WTC11 (cell line): ENCODE data around the gene BBS2. TPM values are rescaled to one million over a fixed set of nuclear protein-coding genes. Genes with fewer than 3 reads are reported as not detected.

Experiments
- ATAC-seq: fragments of 200-7000 bp; cut with Tn5 transposase; 2 replicates; pipeline ENCODE4 v1.10.0; 2021; ENCODE audit warnings: mild to moderate bottlenecking, moderate library complexity
- CTCF ChIA-PET: fragments of 300-600 bp; sonication (Branson Sonifier 250); formaldehyde crosslinking; loops from one replicate; lab custom pipeline; 2021; ENCODE audit warnings: antibody characterized with exemption; lab: Charles Lee
- POLR2A ChIA-PET: fragments of 350-600 bp; sonication (Branson Sonifier 250); formaldehyde crosslinking; loops from one replicate; lab custom pipeline; 2021; ENCODE audit warnings: antibody characterized with exemption; lab: Charles Lee
- DNase-seq: peaks from one replicate; pipeline ENCODE4 v3.0.0; 2021; ENCODE audit warnings: low spot score
- H3K27ac Mint-ChIP-seq: 2 replicates; pipeline ENCODE4 v1.8.0; 2021; ENCODE audit warnings: mixed read lengths
- H3K27me3 Mint-ChIP-seq: 2 replicates; pipeline ENCODE4 v1.8.0; 2021; ENCODE audit warnings: low read depth, mild to moderate bottlenecking, moderate library complexity, mixed read lengths
- H3K36me3 Mint-ChIP-seq: 2 replicates; pipeline ENCODE4 v1.8.0; 2021; ENCODE audit warnings: mixed read lengths
- H3K4me1 Mint-ChIP-seq: 2 replicates; pipeline ENCODE4 v1.8.0; 2022; ENCODE audit warnings: mixed read lengths
- H3K4me3 Mint-ChIP-seq: 2 replicates; pipeline ENCODE4 v1.8.0; 2021; ENCODE audit warnings: mild to moderate bottlenecking, moderate library complexity, mixed read lengths
- H3K9me3 Mint-ChIP-seq: 2 replicates; pipeline ENCODE4 v1.8.0; 2021; ENCODE audit warnings: mixed read lengths
- ATF1 ChIP-seq: sonication (generic); formaldehyde crosslinking; IDR thresholded peaks from 2 replicates; pipeline ENCODE4 v1.8.1; 2023; ENCODE audit warnings: mild to moderate bottlenecking, moderate library complexity, missing genetic modification reagents
- ATF2 ChIP-seq: sonication (generic); formaldehyde crosslinking; IDR thresholded peaks from 2 replicates; pipeline ENCODE4 v1.8.1; 2022; ENCODE audit warnings: low read depth, missing genetic modification reagents, borderline replicate concordance
- CBFB ChIP-seq: sonication (generic); formaldehyde crosslinking; IDR thresholded peaks from 2 replicates; pipeline ENCODE4 v1.8.1; 2022; ENCODE audit warnings: mild to moderate bottlenecking, low read depth, missing genetic modification reagents
- ETV6 ChIP-seq: sonication (generic); formaldehyde crosslinking; IDR thresholded peaks from 2 replicates; pipeline ENCODE4 v1.8.1; 2022; ENCODE audit warnings: mild to moderate bottlenecking, missing genetic modification reagents
- IRF2 ChIP-seq: sonication (generic); formaldehyde crosslinking; IDR thresholded peaks from 2 replicates; pipeline ENCODE4 v1.8.0; 2022; ENCODE audit warnings: low read depth, missing genetic modification reagents, borderline replicate concordance
- JUN ChIP-seq: sonication (generic); formaldehyde crosslinking; IDR thresholded peaks from 2 replicates; pipeline ENCODE4 v1.8.0; 2023; ENCODE audit warnings: mild to moderate bottlenecking, missing genetic modification reagents
- KAT7 ChIP-seq: sonication (generic); formaldehyde crosslinking; IDR thresholded peaks from 2 replicates; pipeline ENCODE4 v1.8.1; 2023; ENCODE audit warnings: missing genetic modification reagents, mild to moderate bottlenecking, borderline replicate concordance
- MAX ChIP-seq: sonication (generic); formaldehyde crosslinking; IDR thresholded peaks from 2 replicates; pipeline ENCODE4 v1.8.0; 2022; ENCODE audit warnings: mild to moderate bottlenecking, missing genetic modification reagents
- MLX ChIP-seq: sonication (generic); formaldehyde crosslinking; IDR thresholded peaks from 2 replicates; pipeline ENCODE4 v1.8.1; 2023; ENCODE audit warnings: mild to moderate bottlenecking, missing genetic modification reagents, moderate library complexity
- MYBL2 ChIP-seq: sonication (generic); formaldehyde crosslinking; IDR thresholded peaks from 2 replicates; pipeline ENCODE4 v1.8.1; 2023; ENCODE audit warnings: mild to moderate bottlenecking, moderate library complexity, missing genetic modification reagents
- NR2C2 ChIP-seq: sonication (generic); formaldehyde crosslinking; IDR thresholded peaks from 2 replicates; pipeline ENCODE4 v1.8.0; 2022; ENCODE audit warnings: mild to moderate bottlenecking, missing genetic modification reagents
- TEAD1 ChIP-seq: sonication (generic); formaldehyde crosslinking; IDR thresholded peaks from 2 replicates; pipeline ENCODE4 v1.8.0; 2022; ENCODE audit warnings: mild to moderate bottlenecking, missing genetic modification reagents
- USF2 ChIP-seq: sonication (generic); formaldehyde crosslinking; IDR thresholded peaks from 2 replicates; pipeline ENCODE4 v1.8.1; 2023; ENCODE audit warnings: mild to moderate bottlenecking, missing genetic modification reagents, moderate library complexity
- ZNF317 ChIP-seq: sonication (generic); formaldehyde crosslinking; IDR thresholded peaks from 2 replicates; pipeline ENCODE4 v1.8.1; 2023; ENCODE audit warnings: low read depth, mild to moderate bottlenecking, moderate library complexity, missing genetic modification reagents, borderline replicate concordance
- total RNA-seq: library from RNA; stranded (reverse); gene quantifications from 3 replicates; pipeline ENCODE4 v1.2.3, GENCODE V29; 2021
- TF ChIP-seq, protein P1 (sequence below): sonication (generic); formaldehyde crosslinking; IDR thresholded peaks from 2 replicates; pipeline ENCODE4 v1.8.1; 2023; ENCODE audit warnings: mild to moderate bottlenecking, missing genetic modification reagents, borderline replicate concordance
- TF ChIP-seq, protein P2 (sequence below): sonication (generic); formaldehyde crosslinking; IDR thresholded peaks from 2 replicates; pipeline ENCODE4 v1.8.0; 2022; ENCODE audit warnings: mild to moderate bottlenecking, missing genetic modification reagents
- TF ChIP-seq, protein P3 (sequence below): sonication (generic); formaldehyde crosslinking; IDR thresholded peaks from 2 replicates; pipeline ENCODE4 v1.8.1; 2023; ENCODE audit warnings: mild to moderate bottlenecking, moderate library complexity, missing genetic modification reagents

BBS2 gene
- total RNA-seq, 1 experiment from 2014 or later = 19.1 TPM

DNA sequence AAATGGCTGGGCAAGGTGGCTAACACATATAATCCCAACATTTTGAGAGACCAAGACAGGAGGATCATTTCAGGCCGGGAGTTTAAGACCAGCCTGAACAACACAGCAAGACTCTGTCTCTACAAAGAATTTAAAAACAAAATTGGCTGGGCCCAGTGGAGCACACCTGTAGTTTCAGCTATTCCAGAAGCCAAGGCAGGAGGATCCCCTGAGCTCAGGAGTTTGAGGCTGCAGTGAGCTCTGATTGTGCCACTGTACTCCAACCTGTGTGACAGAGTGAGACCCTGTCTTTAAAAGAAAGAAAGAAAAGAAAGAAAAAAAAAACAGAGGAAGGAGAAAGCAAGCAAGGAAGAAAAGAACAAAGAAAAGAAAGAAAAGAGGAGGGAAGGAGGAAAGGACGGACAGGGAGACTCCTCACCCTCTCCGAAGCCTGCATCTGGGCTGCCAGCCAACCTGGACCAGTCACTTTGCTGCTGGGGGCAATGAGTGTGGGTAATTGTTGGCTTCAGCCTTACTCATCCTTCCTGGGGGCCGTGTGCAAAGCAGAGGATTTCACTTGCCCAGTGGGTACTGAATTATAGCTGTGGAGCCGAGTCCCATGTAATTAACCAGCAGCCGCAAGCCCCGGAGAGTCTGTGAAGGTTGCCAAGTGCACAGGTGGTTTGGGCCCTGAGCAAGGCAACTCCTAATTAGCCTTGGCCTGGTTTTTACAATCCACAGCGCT, 38.4 kb upstream of the BBS2 start:
- H3K36me3 Mint-ChIP-seq = no peaks in the 10 kb centered on the region
- TF ChIP-seq MLX (no peak), ATF1 (CRISPR knock-in tag) (no peak), ATF2 (CRISPR knock-in tag) (no peak), USF2 (CRISPR knock-in tag) (no peak), KAT7 (CRISPR knock-in tag) (no peak), ZNF317 (CRISPR knock-in tag) (no peak), ETV6 (CRISPR knock-in tag) (no peak), NR2C2 (CRISPR knock-in tag) (no peak)
- H3K27ac Mint-ChIP-seq = no peak overlapping the region
- no peaks in the 10 kb centered on the region for H3K9me3 Mint-ChIP-seq
- POLR2A ChIA-PET = no interaction called here
- H3K27me3 Mint-ChIP-seq = peaks cover 5% of the 10 kb centered on the region
- H3K4me3 Mint-ChIP-seq = no peak overlapping the region
- H3K4me1 Mint-ChIP-seq = no peaks in the 10 kb centered on the region
- ATAC-seq (no peak), DNase-seq (no peak)
- CTCF ChIA-PET = interaction anchor here (1.0 to 1.3 kb wide), 2 partner anchors 11 to 42 kb away, joined by 3 to 4 read pairs; no protein-coding TSS in a partner anchor

DNA sequence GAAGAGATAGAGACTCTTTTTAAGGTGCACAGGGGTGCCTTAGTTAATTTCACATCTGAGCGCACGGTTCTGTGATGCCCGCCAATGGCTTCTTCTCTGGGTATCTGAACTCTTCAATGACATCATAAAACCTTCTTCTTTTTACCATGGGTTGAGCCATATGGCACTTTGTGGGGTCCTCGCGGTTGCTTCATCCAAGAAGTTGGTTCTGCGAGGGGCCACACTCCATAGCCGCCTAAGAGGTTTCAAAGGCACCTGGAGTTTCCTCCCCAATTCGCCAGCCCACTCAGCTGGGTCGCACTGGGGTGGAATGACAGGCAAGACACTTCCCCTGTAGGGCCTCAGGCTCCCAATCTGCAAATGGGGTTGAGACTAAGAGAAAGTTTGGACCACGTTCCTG, 34.6 kb upstream of the BBS2 start:
- no peaks in the 10 kb centered on the region for H3K36me3 Mint-ChIP-seq
- H3K27ac Mint-ChIP-seq = no peak overlapping the region
- no peak overlapping the region for H3K4me3 Mint-ChIP-seq
- ChIA-PET POLR2A (interaction anchor here (1.0 kb wide), 1 partner anchor 63 kb away, joined by 3 read pairs; no protein-coding TSS in a partner anchor), CTCF (no interaction called here)
- DNase-seq (no peak), ATAC-seq (no peak)
- peaks cover 3% of the 10 kb centered on the region; the same call in 1 of the 2 replicates for H3K4me1 Mint-ChIP-seq
- H3K27me3 Mint-ChIP-seq = peaks cover 5% of the 10 kb centered on the region; the same call in 1 of the 2 replicates
- no peaks in the 10 kb centered on the region for H3K9me3 Mint-ChIP-seq
- TF ChIP-seq TEAD1 (CRISPR knock-in tag) = no peak
- TF ChIP-seq NR2C2 (CRISPR knock-in tag) = no peak
- no peak for TF ChIP-seq IRF2 (CRISPR knock-in tag)

- Mint-ChIP-seq H3K27ac (no peak overlapping the region), H3K36me3 (no peaks in the 10 kb centered on the region), H3K4me3 (no peak overlapping the region), H3K4me1 (peaks cover 20% of the 10 kb centered on the region), H3K27me3 (peaks cover 5% of the 10 kb centered on the region; the same call in 1 of the 2 replicates), H3K9me3 (no peaks in the 10 kb centered on the region)
- ChIA-PET POLR2A (no interaction called here), CTCF (interaction anchor here (0.6 to 1.1 kb wide), 2 partner anchors 10 to 279 kb away, joined by 3 read pairs; no protein-coding TSS in a partner anchor)
- ATAC-seq (no peak), DNase-seq (no peak)
- no peak for TF ChIP-seq JUN (CRISPR knock-in tag)
- TF ChIP-seq, protein P1, sequence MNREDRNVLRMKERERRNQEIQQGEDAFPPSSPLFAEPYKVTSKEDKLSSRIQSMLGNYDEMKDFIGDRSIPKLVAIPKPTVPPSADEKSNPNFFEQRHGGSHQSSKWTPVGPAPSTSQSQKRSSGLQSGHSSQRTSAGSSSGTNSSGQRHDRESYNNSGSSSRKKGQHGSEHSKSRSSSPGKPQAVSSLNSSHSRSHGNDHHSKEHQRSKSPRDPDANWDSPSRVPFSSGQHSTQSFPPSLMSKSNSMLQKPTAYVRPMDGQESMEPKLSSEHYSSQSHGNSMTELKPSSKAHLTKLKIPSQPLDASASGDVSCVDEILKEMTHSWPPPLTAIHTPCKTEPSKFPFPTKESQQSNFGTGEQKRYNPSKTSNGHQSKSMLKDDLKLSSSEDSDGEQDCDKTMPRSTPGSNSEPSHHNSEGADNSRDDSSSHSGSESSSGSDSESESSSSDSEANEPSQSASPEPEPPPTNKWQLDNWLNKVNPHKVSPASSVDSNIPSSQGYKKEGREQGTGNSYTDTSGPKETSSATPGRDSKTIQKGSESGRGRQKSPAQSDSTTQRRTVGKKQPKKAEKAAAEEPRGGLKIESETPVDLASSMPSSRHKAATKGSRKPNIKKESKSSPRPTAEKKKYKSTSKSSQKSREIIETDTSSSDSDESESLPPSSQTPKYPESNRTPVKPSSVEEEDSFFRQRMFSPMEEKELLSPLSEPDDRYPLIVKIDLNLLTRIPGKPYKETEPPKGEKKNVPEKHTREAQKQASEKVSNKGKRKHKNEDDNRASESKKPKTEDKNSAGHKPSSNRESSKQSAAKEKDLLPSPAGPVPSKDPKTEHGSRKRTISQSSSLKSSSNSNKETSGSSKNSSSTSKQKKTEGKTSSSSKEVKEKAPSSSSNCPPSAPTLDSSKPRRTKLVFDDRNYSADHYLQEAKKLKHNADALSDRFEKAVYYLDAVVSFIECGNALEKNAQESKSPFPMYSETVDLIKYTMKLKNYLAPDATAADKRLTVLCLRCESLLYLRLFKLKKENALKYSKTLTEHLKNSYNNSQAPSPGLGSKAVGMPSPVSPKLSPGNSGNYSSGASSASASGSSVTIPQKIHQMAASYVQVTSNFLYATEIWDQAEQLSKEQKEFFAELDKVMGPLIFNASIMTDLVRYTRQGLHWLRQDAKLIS (CRISPR knock-in tag) = no peak
- TF ChIP-seq MYBL2 (CRISPR knock-in tag) = no peak
- TF ChIP-seq, protein P2, sequence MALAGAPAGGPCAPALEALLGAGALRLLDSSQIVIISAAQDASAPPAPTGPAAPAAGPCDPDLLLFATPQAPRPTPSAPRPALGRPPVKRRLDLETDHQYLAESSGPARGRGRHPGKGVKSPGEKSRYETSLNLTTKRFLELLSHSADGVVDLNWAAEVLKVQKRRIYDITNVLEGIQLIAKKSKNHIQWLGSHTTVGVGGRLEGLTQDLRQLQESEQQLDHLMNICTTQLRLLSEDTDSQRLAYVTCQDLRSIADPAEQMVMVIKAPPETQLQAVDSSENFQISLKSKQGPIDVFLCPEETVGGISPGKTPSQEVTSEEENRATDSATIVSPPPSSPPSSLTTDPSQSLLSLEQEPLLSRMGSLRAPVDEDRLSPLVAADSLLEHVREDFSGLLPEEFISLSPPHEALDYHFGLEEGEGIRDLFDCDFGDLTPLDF (CRISPR knock-in tag) = no peak
- TF ChIP-seq, protein P3, sequence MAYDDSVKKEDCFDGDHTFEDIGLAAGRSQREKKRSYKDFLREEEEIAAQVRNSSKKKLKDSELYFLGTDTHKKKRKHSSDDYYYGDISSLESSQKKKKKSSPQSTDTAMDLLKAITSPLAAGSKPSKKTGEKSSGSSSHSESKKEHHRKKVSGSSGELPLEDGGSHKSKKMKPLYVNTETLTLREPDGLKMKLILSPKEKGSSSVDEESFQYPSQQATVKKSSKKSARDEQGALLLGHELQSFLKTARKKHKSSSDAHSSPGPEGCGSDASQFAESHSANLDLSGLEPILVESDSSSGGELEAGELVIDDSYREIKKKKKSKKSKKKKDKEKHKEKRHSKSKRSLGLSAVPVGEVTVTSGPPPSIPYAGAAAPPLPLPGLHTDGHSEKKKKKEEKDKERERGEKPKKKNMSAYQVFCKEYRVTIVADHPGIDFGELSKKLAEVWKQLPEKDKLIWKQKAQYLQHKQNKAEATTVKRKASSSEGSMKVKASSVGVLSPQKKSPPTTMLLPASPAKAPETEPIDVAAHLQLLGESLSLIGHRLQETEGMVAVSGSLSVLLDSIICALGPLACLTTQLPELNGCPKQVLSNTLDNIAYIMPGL (CRISPR knock-in tag) = no peak
- TF ChIP-seq ZNF317 (CRISPR knock-in tag) = no peak
- TF ChIP-seq MAX = no peak
- TF ChIP-seq CBFB (CRISPR knock-in tag) = no peak
Measured at GRCh38 chr16:56551796-56552738, 32.2 kb upstream of the BBS2 start.
